Glutamatergic neuron (in vitro differentiated cells): Measurements from ENCODE around the gene EFNB2. TPM values are rescaled to one million over a fixed set of nuclear protein-coding genes. Genes with fewer than 3 reads are reported as not detected.

Experiments used
- DNase-seq: peaks from one replicate; pipeline ENCODE4 v3.0.0; 2022
- H3K27ac Mint-ChIP-seq: one replicate; pipeline ENCODE4 v1.8.0; 2020; ENCODE audit warnings: mild to moderate bottlenecking, mixed read lengths, inconsistent platforms; ENCODE audit not compliant: unreplicated experiment
- H3K27me3 Mint-ChIP-seq: one replicate; pipeline ENCODE4 v1.8.0; 2020; ENCODE audit warnings: mild to moderate bottlenecking, moderate library complexity, mixed read lengths, inconsistent platforms; ENCODE audit not compliant: unreplicated experiment
- H3K36me3 Mint-ChIP-seq: one replicate; pipeline ENCODE4 v1.8.0; 2020; ENCODE audit warnings: mild to moderate bottlenecking, mixed read lengths, inconsistent platforms; ENCODE audit not compliant: unreplicated experiment
- H3K4me1 Mint-ChIP-seq: one replicate; pipeline ENCODE4 v1.8.0; 2020; ENCODE audit warnings: mild to moderate bottlenecking, low read depth, mixed read lengths, inconsistent platforms; ENCODE audit not compliant: unreplicated experiment
- H3K4me3 Mint-ChIP-seq: one replicate; pipeline ENCODE4 v1.8.0; 2020; ENCODE audit warnings: mild to moderate bottlenecking, mixed read lengths, inconsistent platforms; ENCODE audit not compliant: unreplicated experiment
- H3K9me3 Mint-ChIP-seq: one replicate; pipeline ENCODE4 v1.8.0; 2020; ENCODE audit warnings: mild to moderate bottlenecking, moderate library complexity, mixed read lengths, inconsistent platforms; ENCODE audit not compliant: unreplicated experiment
- CTCF ChIP-seq: fragments of 200-600 bp; sonication (generic); IDR thresholded peaks from one replicate; pipeline ENCODE4 v1.5.0; 2021; ENCODE audit not compliant: partially characterized antibody, unreplicated experiment
- total RNA-seq: library from RNA; stranded (reverse); fragmentation: NEBNext Ultra II Directional; extraction: Animal tissue kit (Norgen Biotek cat#: 25700); gene quantifications from one replicate; pipeline ENCODE4 v1.2.1, GENCODE V29; 2021; ENCODE audit not compliant: unreplicated experiment

EFNB2 gene
- total RNA-seq, 1 donor from 2014 or later: 51.1 TPM

- no peak for DNase-seq
- Mint-ChIP-seq H3K36me3 (no peaks in the 10 kb centered on the region), H3K4me3 (no peak overlapping the region), H3K4me1 (peaks cover 31% of the 10 kb centered on the region), H3K27me3 (no peaks in the 10 kb centered on the region), H3K27ac (no peak overlapping the region), H3K9me3 (no peaks in the 10 kb centered on the region)
- TF ChIP-seq CTCF: no peak
Observed at GRCh38 chr13:106526738-106527444, 8.6 kb downstream of the EFNB2 start.

GRCh38 chr13:106525865-106526264 is 9.6 kb downstream of the EFNB2 start:
- no peak for TF ChIP-seq CTCF
- no peak overlapping the region for H3K27ac Mint-ChIP-seq
- no peak for DNase-seq

GRCh38 chr13:106524108-106524507 is 11.4 kb downstream of the EFNB2 start:
- Mint-ChIP-seq H3K4me3 (no peak overlapping the region), H3K4me1 (peaks cover 21% of the 10 kb centered on the region), H3K27ac (no peak overlapping the region), H3K36me3 (no peaks in the 10 kb centered on the region), H3K9me3 (no peaks in the 10 kb centered on the region), H3K27me3 (no peaks in the 10 kb centered on the region)
- no peak for TF ChIP-seq CTCF
- no peak for DNase-seq

More at GRCh38 chr13:106525865-106526264, 9.6 kb downstream of the EFNB2 start:
- Mint-ChIP-seq H3K4me3 (no peak overlapping the region), H3K9me3 (no peaks in the 10 kb centered on the region), H3K27me3 (no peaks in the 10 kb centered on the region), H3K4me1 (peaks cover 31% of the 10 kb centered on the region), H3K36me3 (no peaks in the 10 kb centered on the region)

- H3K9me3 Mint-ChIP-seq: peaks cover 2% of the 10 kb centered on the region
- peaks cover 19% of the 10 kb centered on the region for H3K4me1 Mint-ChIP-seq
- no peak overlapping the region for H3K4me3 Mint-ChIP-seq
- H3K27me3 Mint-ChIP-seq: no peaks in the 10 kb centered on the region
- no peak for DNase-seq
- TF ChIP-seq CTCF: no peak
- no peaks in the 10 kb centered on the region for H3K36me3 Mint-ChIP-seq
- H3K27ac Mint-ChIP-seq: no peak overlapping the region
Observed at GRCh38 chr13:106523576-106523975, 11.9 kb downstream of the EFNB2 start.

GRCh38 chr13:106522898-106523525 is 12.4 kb downstream of the EFNB2 start:
- Mint-ChIP-seq H3K4me1 (peaks cover 19% of the 10 kb centered on the region), H3K4me3 (no peak overlapping the region), H3K27me3 (no peaks in the 10 kb centered on the region), H3K9me3 (peaks cover 2% of the 10 kb centered on the region), H3K27ac (no peak overlapping the region), H3K36me3 (no peaks in the 10 kb centered on the region)
- DNase-seq: no peak
- no peak for TF ChIP-seq CTCF
